Astrocyte of the cerebellum (primary cell): ENCODE measurements around the gene TFF3.
"Not testable (repeated sequence)": the region's sequence is repeated elsewhere in the genome, so short reads cannot be mapped to it uniquely, and the experiment has no call there.

Experiments used
- DNase-seq: peaks from one replicate; pipeline ENCODE4 v3.0.0-alpha.2; 2011; ENCODE audit warnings: low read depth
- H3K4me3 ChIP-seq: 2 replicates; pipeline ENCODE4 v1.5.1; 2011; ENCODE audit warnings: mild to moderate bottlenecking, low read depth, low read length, moderate library complexity
- in situ Hi-C: cut with HindIII; loops from 2 replicates; pipeline ENCODE4 v1.10.0; 2017; ENCODE audit warnings: low sequenced_read_pairs
- TF ChIP-seq, protein P1 (sequence below): IDR thresholded peaks from 2 replicates; pipeline ENCODE4 v1.5.1; 2012; ENCODE audit warnings: low read length, low read depth, moderate library complexity, mild to moderate bottlenecking; ENCODE audit errors: missing control alignments

TFF3 gene

DNA sequence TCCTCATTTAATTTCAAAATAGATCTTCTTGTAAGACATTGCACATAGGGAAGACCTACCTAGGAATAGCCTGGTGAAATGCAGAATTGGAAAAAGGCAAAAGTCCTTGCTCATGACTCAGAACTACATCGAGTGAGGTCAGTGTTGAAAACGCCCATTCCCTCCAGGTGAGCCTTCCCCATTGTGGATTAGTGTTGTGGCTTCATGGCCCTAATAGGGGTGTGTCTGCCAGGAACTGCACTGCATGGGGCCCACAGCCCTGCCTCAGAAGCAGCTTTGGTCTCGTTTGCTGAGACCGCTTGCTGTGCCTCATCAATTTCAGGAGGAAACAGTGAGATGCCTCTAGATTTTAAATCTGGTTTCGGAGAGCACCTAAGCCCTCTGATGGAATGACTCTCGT is 17.0 kb downstream of the TFF3 start:
- no peak for DNase-seq
- TF ChIP-seq, protein P1, sequence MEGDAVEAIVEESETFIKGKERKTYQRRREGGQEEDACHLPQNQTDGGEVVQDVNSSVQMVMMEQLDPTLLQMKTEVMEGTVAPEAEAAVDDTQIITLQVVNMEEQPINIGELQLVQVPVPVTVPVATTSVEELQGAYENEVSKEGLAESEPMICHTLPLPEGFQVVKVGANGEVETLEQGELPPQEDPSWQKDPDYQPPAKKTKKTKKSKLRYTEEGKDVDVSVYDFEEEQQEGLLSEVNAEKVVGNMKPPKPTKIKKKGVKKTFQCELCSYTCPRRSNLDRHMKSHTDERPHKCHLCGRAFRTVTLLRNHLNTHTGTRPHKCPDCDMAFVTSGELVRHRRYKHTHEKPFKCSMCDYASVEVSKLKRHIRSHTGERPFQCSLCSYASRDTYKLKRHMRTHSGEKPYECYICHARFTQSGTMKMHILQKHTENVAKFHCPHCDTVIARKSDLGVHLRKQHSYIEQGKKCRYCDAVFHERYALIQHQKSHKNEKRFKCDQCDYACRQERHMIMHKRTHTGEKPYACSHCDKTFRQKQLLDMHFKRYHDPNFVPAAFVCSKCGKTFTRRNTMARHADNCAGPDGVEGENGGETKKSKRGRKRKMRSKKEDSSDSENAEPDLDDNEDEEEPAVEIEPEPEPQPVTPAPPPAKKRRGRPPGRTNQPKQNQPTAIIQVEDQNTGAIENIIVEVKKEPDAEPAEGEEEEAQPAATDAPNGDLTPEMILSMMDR, result no peak
- no peak overlapping the region for H3K4me3 ChIP-seq
- in situ Hi-C loops, result no loop called here

DNA sequence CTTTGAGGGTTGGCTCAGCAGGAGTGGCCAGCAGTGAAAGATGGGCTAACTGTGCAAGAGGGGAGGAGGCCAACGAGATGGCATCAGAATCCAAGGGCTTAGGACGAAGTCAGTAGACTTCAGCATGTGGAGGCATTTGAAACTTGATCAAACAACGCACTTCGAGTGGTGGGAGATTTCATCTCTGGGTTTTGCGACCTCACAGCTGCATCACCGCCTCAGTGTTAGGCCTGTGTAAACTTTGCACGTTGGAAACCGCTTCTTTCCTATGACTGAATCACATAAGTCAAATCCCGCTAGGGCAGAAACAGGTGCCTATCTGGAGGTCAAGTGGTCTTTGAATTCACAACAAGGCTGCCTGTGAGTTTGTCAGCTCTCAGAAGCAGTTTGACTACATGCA is 17.8 kb downstream of the TFF3 start:
- DNase-seq, result no peak
- no peak overlapping the region for H3K4me3 ChIP-seq
- in situ Hi-C loops, result no loop called here
- TF ChIP-seq, protein P1, result no peak

DNA sequence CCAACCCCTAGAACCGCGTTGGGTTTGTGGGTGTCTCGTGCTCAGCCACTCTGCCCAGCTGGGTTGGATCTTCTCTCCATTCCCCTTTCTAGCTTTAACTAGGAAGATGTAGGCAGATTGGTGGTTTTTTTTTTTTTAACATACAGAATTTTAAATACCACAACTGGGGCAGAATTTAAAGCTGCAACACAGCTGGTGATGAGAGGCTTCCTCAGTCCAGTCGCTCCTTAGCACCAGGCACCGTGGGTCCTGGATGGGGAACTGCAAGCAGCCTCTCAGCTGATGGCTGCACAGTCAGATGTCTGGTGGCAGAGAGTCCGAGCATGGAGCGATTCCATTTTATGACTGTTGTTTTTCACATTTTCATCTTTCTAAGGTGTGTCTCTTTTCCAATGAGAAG is 18.7 kb downstream of the TFF3 start:
- TF ChIP-seq, protein P1, result no peak
- DNase-seq, result no peak
- no peak overlapping the region for H3K4me3 ChIP-seq
- in situ Hi-C loops, result no loop called here

DNA sequence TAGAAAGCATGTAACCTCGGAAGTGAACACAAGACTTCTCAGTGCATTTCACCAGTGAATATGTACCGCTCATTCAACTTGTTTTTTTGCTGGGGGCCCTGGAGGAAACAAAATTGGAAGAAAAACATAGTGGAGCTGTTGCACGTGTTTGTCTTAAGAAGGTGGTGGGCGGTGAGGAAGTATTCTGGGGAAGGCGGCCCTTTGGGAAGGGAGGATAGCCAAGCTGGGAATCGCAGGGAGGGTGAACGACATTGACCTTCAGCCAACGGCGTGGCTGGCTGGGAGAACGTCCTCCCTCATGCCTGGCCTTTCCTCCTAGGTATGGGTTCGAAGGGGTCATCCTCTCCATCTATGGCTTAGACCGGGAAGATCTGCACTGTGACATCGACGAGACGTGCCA is 19.4 kb downstream of the TFF3 start:
- DNase-seq, result no peak
- TF ChIP-seq, protein P1, result no peak
- in situ Hi-C loops, result no loop called here
- H3K4me3 ChIP-seq, result no peak overlapping the region

DNA sequence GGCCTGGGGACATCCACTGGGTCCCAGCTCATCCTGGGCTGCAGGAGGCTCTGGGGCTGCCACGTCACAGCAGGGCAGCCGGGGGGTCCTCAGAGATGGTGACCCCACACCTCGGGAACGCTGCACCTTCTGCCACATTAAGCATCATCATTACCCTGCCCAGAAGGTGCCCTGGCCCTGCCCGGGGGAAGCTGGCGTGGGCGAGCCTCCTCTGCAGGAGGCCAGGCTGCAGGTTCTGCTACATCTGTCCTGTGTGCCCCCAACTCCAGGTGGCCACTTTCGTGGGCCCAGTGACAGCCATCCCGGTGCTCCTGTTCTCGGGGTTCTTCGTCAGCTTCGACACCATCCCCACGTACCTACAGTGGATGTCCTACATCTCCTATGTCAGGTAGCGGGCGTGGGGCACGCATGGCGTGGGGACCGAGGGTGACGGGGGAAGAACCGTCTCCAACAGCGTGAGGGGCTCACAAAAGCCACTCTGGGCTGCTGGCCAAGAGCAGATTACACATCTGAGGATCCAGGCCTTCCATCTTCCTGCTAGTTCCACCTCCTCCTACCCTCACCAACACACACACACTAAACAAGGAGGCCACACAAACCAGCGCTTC is 20.8 kb downstream of the TFF3 start:
- TF ChIP-seq, protein P1, result no peak
- no peak for DNase-seq
- in situ Hi-C loops, result no loop called here
- no peak overlapping the region for H3K4me3 ChIP-seq

DNA sequence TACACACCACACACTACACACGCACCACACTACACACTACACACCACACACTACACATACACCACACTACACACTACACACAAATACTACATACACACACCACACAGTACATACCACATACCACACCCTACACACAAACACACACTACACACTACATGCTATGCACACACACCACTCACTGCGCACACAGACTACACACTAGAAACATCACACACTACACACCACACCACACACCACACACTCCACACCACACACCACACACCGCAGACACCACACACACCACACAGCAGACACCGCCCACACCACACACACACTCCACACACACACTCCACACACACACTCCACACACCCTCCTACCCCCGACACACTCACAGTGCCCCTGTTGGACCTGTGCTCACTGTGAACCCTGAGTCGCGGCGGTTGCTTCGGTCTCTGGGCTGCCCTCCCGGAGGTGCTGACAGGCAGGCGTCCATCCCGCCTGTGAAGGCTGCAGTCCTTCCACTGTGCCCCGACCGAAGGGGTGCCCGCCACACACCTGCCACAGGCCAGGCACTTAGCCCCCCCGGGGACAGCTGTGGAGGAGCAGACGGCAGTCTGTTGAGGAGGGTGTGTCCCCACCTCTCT is 21.4 kb downstream of the TFF3 start:
- in situ Hi-C loops, result no loop called here
- TF ChIP-seq, protein P1, result no peak
- DNase-seq, result no peak
- H3K4me3 ChIP-seq, result no peak overlapping the region

DNA sequence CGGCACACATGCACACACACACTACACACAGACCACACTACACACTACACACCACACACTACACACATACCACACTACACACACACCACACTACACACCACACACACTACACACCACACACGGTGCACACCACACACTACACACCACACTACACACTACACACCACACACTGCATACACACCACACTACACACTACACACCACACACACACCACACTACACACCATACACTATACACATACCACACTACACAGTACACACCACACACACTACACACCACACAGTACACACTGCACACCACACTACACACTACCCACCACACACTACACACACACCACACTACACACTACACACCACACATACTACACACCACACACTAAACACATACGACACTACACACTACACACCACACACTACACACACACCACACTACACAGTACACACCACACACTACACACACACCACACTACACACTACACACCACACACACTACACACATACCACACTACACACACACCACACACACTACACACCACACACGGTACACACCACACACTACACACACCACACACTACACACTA is 22.6 kb downstream of the TFF3 start:
- H3K4me3 ChIP-seq, in situ Hi-C loops, DNase-seq: not testable (repeated sequence)
